WERI-Rb-1 (cell line): ENCODE results near the gene ANO4.

Experiments
- DNase-seq: peaks from one replicate; pipeline ENCODE4 v3.0.0-alpha.2; 2020
- H3K27ac ChIP-seq: fragments of 250-450 bp; sonication (Bioruptor Pico); 2 replicates; pipeline ENCODE4 v1.5.1; 2020; ENCODE audit warnings: mild to moderate bottlenecking, moderate library complexity
- H3K27me3 ChIP-seq: fragments of 250-450 bp; sonication (Bioruptor Pico); 2 replicates; pipeline ENCODE4 v1.5.1; 2021; ENCODE audit warnings: mild to moderate bottlenecking, low read depth, moderate library complexity; ENCODE audit not compliant: insufficient read depth, severe bottlenecking
- H3K36me3 ChIP-seq: fragments of 250-450 bp; sonication (Bioruptor Pico); 2 replicates; pipeline ENCODE4 v1.5.1; 2020; ENCODE audit warnings: mild to moderate bottlenecking, moderate library complexity
- H3K4me3 ChIP-seq: 2 replicates; pipeline ENCODE4 v1.5.1; 2011; ENCODE audit warnings: low read depth, mild to moderate bottlenecking, control low read depth, low read length
- H3K9me3 ChIP-seq: fragments of 250-450 bp; sonication (Bioruptor Pico); 2 replicates; pipeline ENCODE4 v1.5.1; 2021; ENCODE audit warnings: mild to moderate bottlenecking, moderate library complexity; ENCODE audit not compliant: severe bottlenecking
- CTCF ChIP-seq: IDR thresholded peaks from 2 replicates; pipeline ENCODE4 v1.5.1; 2011; ENCODE audit warnings: low read depth, mild to moderate bottlenecking, control low read depth, inconsistent platforms, low read length

The ANO4 gene

GRCh38 chr12:101004898-101005297 is 210.3 kb downstream of the ANO4 start:
- H3K9me3 ChIP-seq = no peaks in the 10 kb centered on the region
- H3K27me3 ChIP-seq = no peaks in the 10 kb centered on the region
- TF ChIP-seq CTCF = no peak
- no peak overlapping the region for H3K4me3 ChIP-seq
- DNase-seq = no peak
- no peak overlapping the region for H3K27ac ChIP-seq
- no peaks in the 10 kb centered on the region for H3K36me3 ChIP-seq

GRCh38 chr12:101009274-101009673 is 214.7 kb downstream of the ANO4 start:
- no peaks in the 10 kb centered on the region for H3K27me3 ChIP-seq
- H3K27ac ChIP-seq = no peak overlapping the region
- TF ChIP-seq CTCF = no peak
- DNase-seq = no peak
- no peak overlapping the region for H3K4me3 ChIP-seq
- H3K36me3 ChIP-seq = no peaks in the 10 kb centered on the region
- H3K9me3 ChIP-seq = no peaks in the 10 kb centered on the region

- no peak for DNase-seq
- Histone ChIP-seq H3K4me3 (no peak overlapping the region), H3K36me3 (no peaks in the 10 kb centered on the region), H3K27ac (no peak overlapping the region), H3K27me3 (no peaks in the 10 kb centered on the region), H3K9me3 (no peaks in the 10 kb centered on the region)
- TF ChIP-seq CTCF = no peak
These were observed 216.3 kb downstream of the ANO4 start for GRCh38 chr12:101010896-101011295.

- H3K9me3 ChIP-seq = no peaks in the 10 kb centered on the region
- no peak for DNase-seq
- TF ChIP-seq CTCF = no peak
- H3K4me3 ChIP-seq = no peak overlapping the region
- no peaks in the 10 kb centered on the region for H3K27me3 ChIP-seq
- no peak overlapping the region for H3K27ac ChIP-seq
- H3K36me3 ChIP-seq = no peaks in the 10 kb centered on the region
These were observed 219.4 kb downstream of the ANO4 start for GRCh38 chr12:101013993-101014392.

- Histone ChIP-seq H3K9me3 (no peaks in the 10 kb centered on the region), H3K27ac (no peak overlapping the region), H3K4me3 (no peak overlapping the region), H3K36me3 (no peaks in the 10 kb centered on the region), H3K27me3 (no peaks in the 10 kb centered on the region)
- TF ChIP-seq CTCF = no peak
- DNase-seq = no peak
These were observed 220.5 kb downstream of the ANO4 start for GRCh38 chr12:101015044-101015443.

GRCh38 chr12:101018540-101018939 is 224.0 kb downstream of the ANO4 start:
- no peak for DNase-seq
- TF ChIP-seq CTCF = no peak
- no peak overlapping the region for H3K27ac ChIP-seq
- no peak overlapping the region for H3K4me3 ChIP-seq
- no peaks in the 10 kb centered on the region for H3K9me3 ChIP-seq
- no peaks in the 10 kb centered on the region for H3K27me3 ChIP-seq
- no peaks in the 10 kb centered on the region for H3K36me3 ChIP-seq
